H1 (cell line): Measurements from ENCODE around the gene DPH1. TPM values are rescaled to one million over a fixed set of nuclear protein-coding genes. Genes with fewer than 3 reads are reported as not detected.

Experiments used
- CTCF ChIA-PET: fragments of 300-600 bp; sonication (Branson Sonifier 250); formaldehyde crosslinking; loops from one replicate; lab custom pipeline; 2021; ENCODE audit not compliant: partially characterized antibody; lab: Charles Lee
- POLR2A ChIA-PET: fragments of 300-600 bp; sonication (Branson Sonifier 250); formaldehyde crosslinking; loops from one replicate; lab custom pipeline; 2021; ENCODE audit warnings: inconsistent platforms; ENCODE audit not compliant: partially characterized antibody; lab: Charles Lee
- DNase-seq, 2 experiments: peaks; one replicate each; pipeline versions ENCODE4 v3.0.0 to v3.0.0-alpha.2; 2010 to 2022; ENCODE audit warnings: low spot score in 2 of 2, low read depth in 1 of 2, mixed read lengths in 1 of 2
- FAIRE-seq: peaks from 2 replicates; lab custom pipeline; 2011; peaks lifted over from hg19 to GRCh38; lab: Jason Lieb, UNC
- H2AFZ ChIP-seq: 2 replicates; pipeline ENCODE4 v1.8.1; 2012; ENCODE audit warnings: low read length, inconsistent platforms
- H2AK5ac ChIP-seq: 2 replicates; pipeline ENCODE4 v1.6.1; 2013; ENCODE audit warnings: low read depth, low read length
- H2BK120ac ChIP-seq: replicated peaks from 2 replicates; pipeline ENCODE3; 2013; ENCODE audit warnings: low read depth, low read length, inconsistent platforms
- H2BK12ac ChIP-seq: 2 replicates; pipeline ENCODE4 v1.6.1; 2013; ENCODE audit warnings: low read depth, low read length
- H2BK15ac ChIP-seq: 2 replicates; pipeline ENCODE4 v1.6.1; 2013; ENCODE audit warnings: low read length
- H2BK20ac ChIP-seq: 2 replicates; pipeline ENCODE4 v1.6.1; 2013; ENCODE audit warnings: low read length
- H2BK5ac ChIP-seq: 2 replicates; pipeline ENCODE4 v1.6.1; 2013; ENCODE audit warnings: low read depth, low read length
- H3K14ac ChIP-seq: 2 replicates; pipeline ENCODE4 v1.6.1; 2013; ENCODE audit warnings: inconsistent platforms; ENCODE audit not compliant: insufficient read length
- H3K18ac ChIP-seq: 2 replicates; pipeline ENCODE4 v1.6.1; 2013; ENCODE audit warnings: low read length; ENCODE audit errors: extremely low read depth
- H3K23ac ChIP-seq: 2 replicates; pipeline ENCODE4 v1.6.1; 2013; ENCODE audit warnings: inconsistent platforms; ENCODE audit not compliant: insufficient read length
- H3K23me2 ChIP-seq: 2 replicates; pipeline ENCODE4 v1.6.1; 2013; ENCODE audit warnings: low read depth, low read length
- H3K27ac ChIP-seq: 2 replicates; pipeline ENCODE4 v1.6.1; 2011; ENCODE audit warnings: low read depth, low read length, inconsistent platforms
- H3K27me3 ChIP-seq, 4 experiments: replicated peaks in 1 of 4; 1 replicate in 1 of 4; 2 replicates in 3 of 4; pipeline versions ENCODE4 v1.6.1 to v1.8.1; 2011 to 2013; ENCODE audit warnings: low read length in 3 of 4, mild to moderate bottlenecking in 3 of 4, inconsistent platforms in 2 of 4, mixed read lengths in 2 of 4, moderate library complexity in 1 of 4; ENCODE audit not compliant: control insufficient read depth in 3 of 4, insufficient read depth in 3 of 4; ENCODE audit errors: extremely low read depth in 1 of 4
- H3K36me3 ChIP-seq, 4 experiments: 2 replicates each; pipeline versions ENCODE4 v1.6.1 to v1.8.1; 2011 to 2013; ENCODE audit warnings: mild to moderate bottlenecking in 4 of 4, low read length in 3 of 4, moderate library complexity in 2 of 4, control low read depth in 1 of 4, inconsistent platforms in 1 of 4; ENCODE audit not compliant: insufficient read depth in 4 of 4, control insufficient read depth in 2 of 4
- H3K4ac ChIP-seq: replicated peaks from 2 replicates; pipeline ENCODE3; 2013; ENCODE audit warnings: low read length, low read depth, mixed read lengths, inconsistent platforms; ENCODE audit not compliant: insufficient read length
- H3K4me1 ChIP-seq, 4 experiments: replicated peaks in 1 of 4; 1 replicate in 1 of 4; 2 replicates in 3 of 4; pipeline versions ENCODE4 v1.6.1 to v1.8.1; 2011 to 2013; ENCODE audit warnings: low read length in 3 of 4, inconsistent platforms in 2 of 4, mixed read lengths in 1 of 4; ENCODE audit not compliant: insufficient read depth in 4 of 4, control insufficient read depth in 3 of 4
- H3K4me2 ChIP-seq, 2 experiments: 2 replicates each; pipeline versions ENCODE4 v1.6.1 to v1.8.1; 2011 to 2013; ENCODE audit warnings: low read depth in 2 of 2, low read length in 2 of 2, control low read depth in 1 of 2, inconsistent platforms in 1 of 2, mild to moderate bottlenecking in 1 of 2; ENCODE audit not compliant: insufficient read depth in 1 of 2
- H3K4me3 ChIP-seq, 4 experiments: fragments of 200-600, 300-600 bp in 1 of 4; sonication (generic), shearing (Covaris generic), sonication (Bioruptor Twin) in 1 of 4; 2 replicates each; pipeline versions ENCODE4 v1.5.1 to v1.8.1; 2011 to 2016; ENCODE audit warnings: low read length in 4 of 4, low read depth in 3 of 4, control low read depth in 2 of 4, inconsistent platforms in 2 of 4, mild to moderate bottlenecking in 2 of 4, mixed read lengths in 1 of 4, moderate library complexity in 1 of 4; ENCODE audit not compliant: insufficient read depth in 2 of 4; ENCODE audit errors: extremely low read depth in 1 of 4
- H3K56ac ChIP-seq: replicated peaks from 2 replicates; pipeline ENCODE3; 2013; ENCODE audit warnings: low read depth, mild to moderate bottlenecking, mixed read lengths, low read length, inconsistent platforms; ENCODE audit not compliant: insufficient read length
- H3K79me1 ChIP-seq: 2 replicates; pipeline ENCODE4 v1.6.1; 2013; ENCODE audit warnings: low read depth, low read length, control low read depth
- H3K79me2 ChIP-seq, 2 experiments: 2 replicates each; pipeline versions ENCODE4 v1.6.1 to v1.8.1; 2012 to 2013; ENCODE audit warnings: low read length in 2 of 2, mild to moderate bottlenecking in 2 of 2, inconsistent platforms in 1 of 2; ENCODE audit not compliant: insufficient read depth in 2 of 2, control insufficient read depth in 1 of 2
- H3K9ac ChIP-seq, 4 experiments: replicated peaks in 1 of 4; 1 replicate in 1 of 4; 2 replicates in 3 of 4; pipeline versions ENCODE4 v1.6.1 to v1.8.1; 2011 to 2013; ENCODE audit warnings: low read depth in 3 of 4, low read length in 3 of 4, control low read depth in 2 of 4, mild to moderate bottlenecking in 2 of 4, moderate library complexity in 2 of 4, inconsistent platforms in 1 of 4; ENCODE audit errors: extremely low read depth in 1 of 4
- H3K9me3 ChIP-seq, 2 experiments: 2 replicates each; pipeline versions ENCODE4 v1.6.1 to v1.8.1; 2012 to 2013; ENCODE audit warnings: mild to moderate bottlenecking in 2 of 2, moderate library complexity in 2 of 2, control low read depth in 1 of 2, inconsistent platforms in 1 of 2, low read depth in 1 of 2, low read length in 1 of 2, mixed read lengths in 1 of 2; ENCODE audit not compliant: insufficient read depth in 2 of 2
- H4K20me1 ChIP-seq, 2 experiments: replicated peaks in 1 of 2; 2 replicates each; pipeline versions ENCODE3 to v1.8.1; 2011 to 2013; ENCODE audit warnings: inconsistent platforms in 2 of 2, low read length in 2 of 2, mild to moderate bottlenecking in 1 of 2; ENCODE audit not compliant: insufficient read depth in 2 of 2, control insufficient read depth in 1 of 2
- H4K5ac ChIP-seq: 2 replicates; pipeline ENCODE4 v1.6.1; 2013; ENCODE audit warnings: low read length, low read depth, mixed read lengths, inconsistent platforms; ENCODE audit not compliant: insufficient read length
- H4K8ac ChIP-seq: 2 replicates; pipeline ENCODE4 v1.8.0; 2013; ENCODE audit warnings: mild to moderate bottlenecking, moderate library complexity, low read length, inconsistent platforms; ENCODE audit not compliant: insufficient read depth; ENCODE audit errors: extremely low read depth
- H4K91ac ChIP-seq: replicated peaks from 2 replicates; pipeline ENCODE3; 2013; ENCODE audit warnings: low read length, mixed read lengths, inconsistent platforms; ENCODE audit not compliant: insufficient read length
- ASH2L ChIP-seq: fragments of 200-600, 300-600 bp; sonication (generic); IDR thresholded peaks from one replicate; pipeline ENCODE4 v1.7.1; 2017; ENCODE audit warnings: low read length
- CTCF ChIP-seq, 3 experiments: IDR thresholded peaks; 1 replicate in 2 of 3; 2 replicates in 1 of 3; pipeline versions ENCODE4 v1.5.1 to v1.6.1; 2011; ENCODE audit warnings: low read length in 3 of 3, mild to moderate bottlenecking in 3 of 3, inconsistent platforms in 2 of 3, low read depth in 1 of 3, moderate library complexity in 1 of 3; ENCODE audit not compliant: insufficient read depth in 1 of 3; ENCODE audit errors: control extremely low read depth in 1 of 3
- POLR2AphosphoS5 ChIP-seq: IDR thresholded peaks from 2 replicates; pipeline ENCODE4 v1.6.1; 2011; ENCODE audit warnings: low read depth, low read length
- RAD21 ChIP-seq, 2 experiments: IDR thresholded peaks in 1 of 2; conservative IDR thresholded peaks in 1 of 2; 2 replicates each; pipeline ENCODE4 v1.6.1; 2011; ENCODE audit warnings: low read depth in 2 of 2, low read length in 2 of 2, improper control_type of control experiment in 1 of 2, inconsistent platforms in 1 of 2, mild to moderate bottlenecking in 1 of 2, moderate library complexity in 1 of 2
- RNF2 ChIP-seq: fragments of 200-900, 300-1000 bp; sonication (generic); IDR thresholded peaks from 2 replicates; pipeline ENCODE4 v1.7.1; 2016; ENCODE audit warnings: borderline replicate concordance, low read depth, mild to moderate bottlenecking, antibody characterized with exemption, low read length; ENCODE audit not compliant: poor library complexity, severe bottlenecking; ENCODE audit errors: missing control alignments
- WGBS, 2 experiments: shearing (Covaris generic) in 1 of 2; methylation state at CpG; one replicate each; pipeline versions ENCODE4 v1.1.6 to v1.1.7; 2013 to 2015; ENCODE audit warnings: low lambda C conversion rate in 2 of 2, mixed read lengths in 2 of 2, inconsistent platforms in 1 of 2, low coverage in 1 of 2, missing lambda C conversion rate in 1 of 2; ENCODE audit not compliant: insufficient replicate concordance in 2 of 2, insufficient coverage in 1 of 2, insufficient read length in 1 of 2; ENCODE audit errors: extremely low coverage in 1 of 2, missing lambda C conversion rate in 1 of 2; 5-methylcytosine and 5-hydroxymethylcytosine counted together
- polyA plus RNA-seq, 7 experiments: library from polyadenylated mRNA; depleted of rRNA in 3 of 7; stranded (reverse) in 5 of 7; unstranded in 2 of 7; fragments of >200 nt in 5 of 7; fragments of 200-250 nt in 2 of 7; gene quantifications; 1 replicate in 5 of 7; 2 replicates in 1 of 7; 4 replicates in 1 of 7; pipeline versions ENCODE4 v1.2.1 to v1.2.3, GENCODE V29; 2011 to 2013; ENCODE audit warnings: missing spikeins in 2 of 7, mixed read lengths in 2 of 7
- total RNA-seq: library from RNA; stranded (reverse); fragmentation: NEBNext Ultra II Directional; extraction: Animal tissue kit (Norgen Biotek cat#: 25700); gene quantifications from 2 replicates; pipeline ENCODE4 v1.2.1, GENCODE V29; 2021

Gene DPH1
- total and polyA plus RNA-seq, 2 of the 8 experiments (the other 6 are each of a cell fraction or from before 2014, with no cell fraction given) = 24.9 to 30.0 TPM

- no peak overlapping the region for H2BK12ac ChIP-seq
- no peak for DNase-seq
- no peak overlapping the region for H2AFZ ChIP-seq
- no peak overlapping the region for H2BK20ac ChIP-seq
- H3K4me3 ChIP-seq = no peak overlapping the region
- H4K8ac ChIP-seq = no peak overlapping the region
- no peak overlapping the region for H4K91ac ChIP-seq
- no peak overlapping the region for H3K4me2 ChIP-seq
- H3K18ac ChIP-seq = no peak overlapping the region
- H2BK15ac ChIP-seq = no peak overlapping the region
- no peaks in the 10 kb centered on the region for H3K9me3 ChIP-seq
- H3K4me1 ChIP-seq = peaks cover 2 to 6% (median 4%) of the 10 kb centered on the region in 4 experiments; a peak in 4 of 7 replicates
- H3K4ac ChIP-seq = no peak overlapping the region
- no peaks in the 10 kb centered on the region for H3K79me2 ChIP-seq
- H4K20me1 ChIP-seq = peaks cover 0 to 7% of the 10 kb centered on the region in 2 experiments
- H3K36me3 ChIP-seq = peaks cover 0 to 5% (median 1%) of the 10 kb centered on the region in 4 experiments; a peak in 3 of 8 replicates
- POLR2A ChIA-PET = interaction anchor here (0.5 kb wide), 1 partner anchor 19 kb away, joined by 3 read pairs; no protein-coding TSS in a partner anchor
- H4K5ac ChIP-seq = no peak overlapping the region
- H3K27ac ChIP-seq = no peak overlapping the region
- FAIRE-seq = no peak
- H3K56ac ChIP-seq = no peak overlapping the region
- H3K23ac ChIP-seq = no peak overlapping the region
- no peak overlapping the region for H3K14ac ChIP-seq
- no peak overlapping the region for H2BK5ac ChIP-seq
- H3K23me2 ChIP-seq = peaks cover 3% of the 10 kb centered on the region; the same call in 1 of the 2 replicates
- no peaks in the 10 kb centered on the region for H3K79me1 ChIP-seq
- no peak overlapping the region for H3K9ac ChIP-seq
- no peak for TF ChIP-seq CTCF (IDR thresholded peaks at IDR 0.05; ENCODE audit: control extremely low read depth in 1 of 3, insufficient read depth in 1 of 3, low read depth in 1 of 3, low read length in 3 of 3)
- no peak for TF ChIP-seq ASH2L
- TF ChIP-seq RNF2 = no peak
- TF ChIP-seq POLR2AphosphoS5 = no peak
- no peak for TF ChIP-seq RAD21 (IDR thresholded peaks at IDR 0.05 in 1 of 2, conservative IDR thresholded peaks at IDR 0.05 in 1 of 2; ENCODE audit: low read depth in 2 of 2, low read length in 2 of 2)
- TF ChIP-seq, all 59 proteins: peak for 0
- no peak overlapping the region for H2AK5ac ChIP-seq
- 75% methylated on average over 5 of the region's 9 CpGs; no CpG with 5 or more reads in 1 of the 2 experiments for WGBS, 2 experiments
- CTCF ChIA-PET = interaction anchor here (1.2 to 1.5 kb wide), 3 partner anchors 18 to 210 kb away, joined by 3 to 4 read pairs (median 3); no protein-coding TSS in a partner anchor
- H2BK120ac ChIP-seq = no peak overlapping the region
- H3K27me3 ChIP-seq = no peaks in the 10 kb centered on the region
Observed at GRCh38 chr17:2034806-2035540, 5.0 kb downstream of the DPH1 start.
